Adrenal gland (tissue), 12 donors: ENCODE measurements around the gene CXCR6. TPM values are rescaled to one million over a fixed set of nuclear protein-coding genes. Genes with fewer than 3 reads are reported as not detected.

Experiments
- DNase-seq, 7 donors: peaks; one replicate each; pipeline ENCODE4 v3.0.0-alpha.2; 2019 to 2020
- H3K27ac ChIP-seq, 5 donors: fragments of 200-600 bp; sonication (generic) in 4 of 5; 1 replicate in 3 of 5; 2 replicates in 2 of 5; pipeline versions ENCODE4 v1.5.1 to v1.8.0; 2016 to 2020; ENCODE audit warnings: mild to moderate bottlenecking in 1 of 5
- H3K27me3 ChIP-seq: fragments of 200-600 bp; 2 replicates; pipeline ENCODE4 v1.8.0; 2021
- H3K36me3 ChIP-seq, 2 donors: fragments of 200-600 bp; replicated peaks in 1 of 2; 1 replicate in 1 of 2; 2 replicates in 1 of 2; pipeline versions ENCODE4 v1.5.1 to v1.8.0; 2018 to 2022
- H3K4me1 ChIP-seq, 2 donors: fragments of 200-600 bp; replicated peaks in 1 of 2; 1 replicate in 1 of 2; 2 replicates in 1 of 2; pipeline versions ENCODE4 v1.5.1 to v1.8.0; 2018 to 2021
- H3K4me3 ChIP-seq, 4 donors: fragments of 200-600 bp; sonication (generic) in 3 of 4; one replicate each; pipeline ENCODE4 v1.5.1; 2016 to 2018
- H3K9me3 ChIP-seq, 3 donors: fragments of 200-600 bp; sonication (generic) in 1 of 3; replicated peaks in 1 of 3; 1 replicate in 2 of 3; 2 replicates in 1 of 3; pipeline versions ENCODE4 v1.5.1 to v1.8.0; 2016 to 2021
- POLR2A ChIP-seq, 2 donors: fragments of 450-650 bp; IDR thresholded peaks; one replicate each; pipeline ENCODE4 v1.6.1; 2017; ENCODE audit warnings: antibody characterized with exemption in 2 of 2, mild to moderate bottlenecking in 2 of 2, moderate library complexity in 1 of 2
- WGBS, 4 donors: extraction: QIAGEN DNeasy Blood & Tissue Kit in 2 of 4; methylation state at CpG; one replicate each; pipeline versions ENCODE4 v1.1.5 to v1.1.7; 2013 to 2017; 5-methylcytosine and 5-hydroxymethylcytosine counted together
- intact Hi-C, 2 donors: fragments of 100-400 bp; cut with DNase I; formaldehyde crosslinking; loops; one replicate each; pipeline versions ENCODE4 v1.14.1 to v1.15.0; 2022 to 2023
- polyA plus RNA-seq, 3 donors: library from polyadenylated mRNA; stranded (reverse); fragments of 200-250 nt in 2 of 3; fragments of 350-450 nt in 1 of 3; fragmentation: Illumina TruSeq in 1 of 3; extraction: RNeasy Lipid Tissue Mini Kit (QIAGEN cat#74804) in 1 of 3; gene quantifications; one replicate each; pipeline ENCODE4 v1.2.3, GENCODE V29; 2013 to 2014
- total RNA-seq, 9 donors: library from RNA; depleted of rRNA in 4 of 9; stranded (reverse); fragments of >200 nt in 4 of 9; fragments of 120-200 nt in 1 of 9; fragmentation: NEBNext Ultra II Directional in 1 of 9; extraction: Animal tissue kit (Norgen Biotek cat#: 25700) in 1 of 9; gene quantifications; one replicate each; pipeline versions ENCODE4 v1.1.0 to v1.2.4, GENCODE V29; 2013 to 2023
- TF ChIP-seq, protein P1 (sequence below), 6 experiments: fragments of 450-650 bp in 4 of 6; fragments of 200-600 bp in 2 of 6; sonication (generic) in 1 of 6; IDR thresholded peaks; 1 replicate in 5 of 6; 2 replicates in 1 of 6; pipeline versions ENCODE4 v1.5.1 to v1.8.0; 2016 to 2021; ENCODE audit warnings: antibody characterized with exemption in 6 of 6, mild to moderate bottlenecking in 2 of 6, moderate library complexity in 1 of 6
- donor health status: healthy with polysubstance abuse.
- donor health status: Bipolar disorder and iron deficiency.
- donor health status: DM: yes; HTN: yes; CAD: no.
- donor health status: DM: no; HTN: no; CAD: no.
- donor health status: DM: no; HTN: no; CAD: no.
- donor health status: DM: yes; HTN: yes; CAD: no.

Gene CXCR6
- total and polyA plus RNA-seq, 12 donors, result 0.28 to 2.9 (median 0.54) TPM; not detected in 1

DNA sequence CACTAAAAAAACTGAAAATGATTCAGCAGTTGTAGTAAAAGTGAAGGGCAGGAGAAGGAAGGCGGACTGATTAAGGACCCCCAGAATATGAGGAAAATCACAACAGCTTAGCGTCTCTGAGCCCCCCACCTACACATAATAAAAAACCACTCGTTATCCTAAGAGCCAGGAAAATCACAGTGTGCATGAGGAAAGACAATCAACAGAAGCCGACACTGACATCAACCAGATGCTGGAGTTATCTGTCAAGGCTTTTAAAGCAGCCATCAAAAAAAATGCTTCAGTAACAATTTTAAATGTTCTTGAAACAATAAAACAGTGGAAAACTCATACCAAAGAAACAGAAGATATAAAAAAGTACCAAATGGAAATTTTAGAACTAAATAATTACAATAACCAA is 9.7 kb upstream of the CXCR6 start:
- Histone ChIP-seq H3K4me3 (no peak overlapping the region), H3K36me3 (peaks cover 0 to 67% of the 10 kb centered on the region in 2 donors), H3K27ac (no peak overlapping the region), H3K4me1 (no peaks in the 10 kb centered on the region), H3K9me3 (no peaks in the 10 kb centered on the region), H3K27me3 (no peaks in the 10 kb centered on the region)
- intact Hi-C loops, result loop anchor here (10.0 kb wide), 2 partner anchors 169 to 451 kb away; no protein-coding TSS in a partner anchor
- WGBS, 4 donors, result 82 to 88% (median 88%) methylated on average over 4 of the region's 4 CpGs
- TF ChIP-seq, protein P1, sequence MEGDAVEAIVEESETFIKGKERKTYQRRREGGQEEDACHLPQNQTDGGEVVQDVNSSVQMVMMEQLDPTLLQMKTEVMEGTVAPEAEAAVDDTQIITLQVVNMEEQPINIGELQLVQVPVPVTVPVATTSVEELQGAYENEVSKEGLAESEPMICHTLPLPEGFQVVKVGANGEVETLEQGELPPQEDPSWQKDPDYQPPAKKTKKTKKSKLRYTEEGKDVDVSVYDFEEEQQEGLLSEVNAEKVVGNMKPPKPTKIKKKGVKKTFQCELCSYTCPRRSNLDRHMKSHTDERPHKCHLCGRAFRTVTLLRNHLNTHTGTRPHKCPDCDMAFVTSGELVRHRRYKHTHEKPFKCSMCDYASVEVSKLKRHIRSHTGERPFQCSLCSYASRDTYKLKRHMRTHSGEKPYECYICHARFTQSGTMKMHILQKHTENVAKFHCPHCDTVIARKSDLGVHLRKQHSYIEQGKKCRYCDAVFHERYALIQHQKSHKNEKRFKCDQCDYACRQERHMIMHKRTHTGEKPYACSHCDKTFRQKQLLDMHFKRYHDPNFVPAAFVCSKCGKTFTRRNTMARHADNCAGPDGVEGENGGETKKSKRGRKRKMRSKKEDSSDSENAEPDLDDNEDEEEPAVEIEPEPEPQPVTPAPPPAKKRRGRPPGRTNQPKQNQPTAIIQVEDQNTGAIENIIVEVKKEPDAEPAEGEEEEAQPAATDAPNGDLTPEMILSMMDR (IDR thresholded peaks at IDR 0.05), result no peak
- no peak for TF ChIP-seq POLR2A (IDR thresholded peaks at IDR 0.05)
- DNase-seq, result no peak

DNA sequence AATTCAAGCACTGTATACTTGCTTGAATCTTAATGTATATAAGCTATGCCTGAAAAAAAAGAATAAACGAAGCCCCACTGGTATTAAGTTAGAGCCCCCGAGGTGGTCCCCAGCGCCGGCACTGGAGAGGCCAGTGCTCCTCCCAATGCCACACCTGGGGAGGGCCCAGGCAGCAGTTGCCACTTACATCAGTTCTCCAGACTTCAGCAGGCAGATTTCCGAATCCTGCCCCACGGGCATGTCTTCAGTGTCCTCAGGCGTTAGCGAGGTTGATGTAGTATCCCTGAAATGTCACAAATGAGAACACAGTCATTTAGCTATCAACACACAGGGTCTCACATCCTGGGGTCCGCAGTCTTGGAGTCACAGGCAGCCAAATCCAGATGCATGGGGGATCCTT is 7.0 kb upstream of the CXCR6 start:
- H3K4me3 ChIP-seq, result no peak overlapping the region
- TF ChIP-seq, protein P1 (IDR thresholded peaks at IDR 0.05), result no peak
- no peak for TF ChIP-seq POLR2A (IDR thresholded peaks at IDR 0.05)
- no peaks in the 10 kb centered on the region for H3K27me3 ChIP-seq
- no peak overlapping the region for H3K27ac ChIP-seq
- H3K9me3 ChIP-seq, result no peaks in the 10 kb centered on the region
- intact Hi-C loops, result loop anchor here (10.0 kb wide), 2 partner anchors 171 to 449 kb away; no protein-coding TSS in a partner anchor
- 82 to 87% (median 86%) methylated on average over 6 to 9 of the region's 9 CpGs for WGBS, 4 donors
- no peak for DNase-seq
- H3K4me1 ChIP-seq, result no peaks in the 10 kb centered on the region
- H3K36me3 ChIP-seq, result peaks cover 0 to 42% of the 10 kb centered on the region in 2 donors

DNA sequence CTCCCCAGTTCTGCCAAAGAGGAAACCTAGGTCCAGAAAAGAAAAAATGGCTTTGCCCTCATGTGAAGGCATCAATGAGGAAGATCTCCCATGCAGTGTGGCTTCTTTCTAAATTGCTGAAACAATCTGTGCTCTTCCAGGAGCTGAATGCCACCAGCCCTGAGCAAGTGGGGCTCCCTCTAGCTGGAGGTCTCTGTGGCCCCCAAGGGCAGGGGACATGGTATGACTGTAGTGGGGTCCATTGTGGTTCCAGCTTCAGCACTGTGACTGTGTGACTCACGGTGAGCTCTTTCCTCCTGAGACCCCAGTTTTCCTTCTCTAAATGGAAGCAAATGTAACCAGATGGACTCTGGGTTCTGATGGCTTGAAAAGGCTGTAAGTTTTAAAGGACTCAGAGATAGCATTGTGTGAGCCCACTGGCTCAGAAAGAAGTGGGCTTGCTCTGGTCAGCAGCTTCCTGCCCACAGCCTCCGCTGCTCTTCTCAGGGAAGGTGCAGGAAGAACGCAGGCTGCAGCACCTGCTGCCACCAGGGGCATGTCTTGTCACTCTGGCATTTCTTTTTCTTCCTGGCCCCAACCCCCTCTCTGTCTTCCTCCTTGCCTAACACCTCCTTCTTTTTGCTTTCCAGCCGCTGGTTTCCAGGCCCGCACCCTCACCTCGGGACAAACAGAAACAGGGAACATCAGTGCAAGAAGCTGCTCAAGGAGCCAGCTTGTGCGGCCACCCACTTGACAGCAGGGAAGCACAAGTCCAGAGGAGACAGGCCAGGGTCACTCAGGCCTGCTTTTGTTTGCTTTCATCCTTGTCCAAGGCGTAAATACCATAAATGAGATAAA is 5.8 kb upstream of the CXCR6 start:
- 89 to 94% (median 92%) methylated on average over 7 to 8 of the region's 8 CpGs for WGBS, 4 donors
- DNase-seq, result no peak
- Histone ChIP-seq H3K27ac (no peak overlapping the region), H3K27me3 (no peaks in the 10 kb centered on the region), H3K4me3 (no peak overlapping the region), H3K9me3 (no peaks in the 10 kb centered on the region), H3K36me3 (peaks cover 0 to 30% of the 10 kb centered on the region in 2 donors), H3K4me1 (no peaks in the 10 kb centered on the region)
- TF ChIP-seq, protein P1 (IDR thresholded peaks at IDR 0.05), result no peak
- no peak for TF ChIP-seq POLR2A (IDR thresholded peaks at IDR 0.05)
- intact Hi-C loops, result loop anchor here (2.0 to 10.0 kb wide), 3 partner anchors 143 to 447 kb away; no protein-coding TSS in a partner anchor

DNA sequence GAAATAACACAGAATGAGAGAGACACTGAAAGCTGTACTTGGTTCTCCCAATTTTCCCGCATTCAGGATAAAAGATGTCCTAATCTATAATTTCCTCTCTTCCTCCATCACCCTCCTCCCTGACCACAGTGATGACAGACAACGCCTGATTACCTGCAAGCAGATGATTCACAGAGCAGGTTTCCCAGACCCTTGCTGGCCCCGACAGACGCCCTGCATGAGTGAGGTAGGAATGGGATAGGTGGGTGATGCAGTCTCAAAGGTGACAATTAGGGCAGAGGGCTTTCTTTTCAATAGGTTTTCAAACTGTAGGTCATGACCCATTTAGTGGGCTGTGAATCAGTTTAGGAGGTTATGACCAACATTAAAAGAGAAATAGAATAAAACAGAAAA is 5.2 kb upstream of the CXCR6 start:
- no peak overlapping the region for H3K4me3 ChIP-seq
- WGBS, 4 donors, result 91 to 99% (median 96%) methylated on average over 4 of the region's 4 CpGs
- intact Hi-C loops, result loop anchor here (2.0 to 10.0 kb wide), 3 partner anchors 143 to 447 kb away; no protein-coding TSS in a partner anchor
- no peaks in the 10 kb centered on the region for H3K27me3 ChIP-seq
- no peak overlapping the region for H3K27ac ChIP-seq
- DNase-seq, result no peak
- no peaks in the 10 kb centered on the region for H3K4me1 ChIP-seq
- no peaks in the 10 kb centered on the region for H3K9me3 ChIP-seq
- TF ChIP-seq, protein P1 (IDR thresholded peaks at IDR 0.05), result no peak
- TF ChIP-seq POLR2A (IDR thresholded peaks at IDR 0.05), result no peak
- H3K36me3 ChIP-seq, result peaks cover 0 to 24% of the 10 kb centered on the region in 2 donors
